Tibial nerve (tissue), 4 donors: ENCODE data around the gene SERP1.

Source experiments
- EP300 ChIP-seq, 2 donors: sonication (generic); formaldehyde crosslinking; IDR thresholded peaks; one replicate each; pipeline ENCODE4 v1.6.1; 2017; ENCODE audit warnings: antibody characterized with exemption in 2 of 2, mild to moderate bottlenecking in 1 of 2
- POLR2A ChIP-seq, 2 donors: fragments of 450-650 bp; IDR thresholded peaks; one replicate each; pipeline ENCODE4 v1.6.1; 2017; ENCODE audit warnings: antibody characterized with exemption in 2 of 2, mild to moderate bottlenecking in 2 of 2, moderate library complexity in 2 of 2
- TF ChIP-seq, protein P1 (sequence below), 5 experiments: fragments of 200-600 bp in 3 of 5; fragments of 450-650 bp in 2 of 5; sonication (generic) in 3 of 5; IDR thresholded peaks; one replicate each; pipeline ENCODE4 v1.5.1; 2016 to 2019; ENCODE audit warnings: antibody characterized with exemption in 5 of 5, mild to moderate bottlenecking in 3 of 5, moderate library complexity in 2 of 5

GRCh38 chr3:150545419-150546225 is 674 bp downstream of the SERP1 start:
- TF ChIP-seq, protein P1, sequence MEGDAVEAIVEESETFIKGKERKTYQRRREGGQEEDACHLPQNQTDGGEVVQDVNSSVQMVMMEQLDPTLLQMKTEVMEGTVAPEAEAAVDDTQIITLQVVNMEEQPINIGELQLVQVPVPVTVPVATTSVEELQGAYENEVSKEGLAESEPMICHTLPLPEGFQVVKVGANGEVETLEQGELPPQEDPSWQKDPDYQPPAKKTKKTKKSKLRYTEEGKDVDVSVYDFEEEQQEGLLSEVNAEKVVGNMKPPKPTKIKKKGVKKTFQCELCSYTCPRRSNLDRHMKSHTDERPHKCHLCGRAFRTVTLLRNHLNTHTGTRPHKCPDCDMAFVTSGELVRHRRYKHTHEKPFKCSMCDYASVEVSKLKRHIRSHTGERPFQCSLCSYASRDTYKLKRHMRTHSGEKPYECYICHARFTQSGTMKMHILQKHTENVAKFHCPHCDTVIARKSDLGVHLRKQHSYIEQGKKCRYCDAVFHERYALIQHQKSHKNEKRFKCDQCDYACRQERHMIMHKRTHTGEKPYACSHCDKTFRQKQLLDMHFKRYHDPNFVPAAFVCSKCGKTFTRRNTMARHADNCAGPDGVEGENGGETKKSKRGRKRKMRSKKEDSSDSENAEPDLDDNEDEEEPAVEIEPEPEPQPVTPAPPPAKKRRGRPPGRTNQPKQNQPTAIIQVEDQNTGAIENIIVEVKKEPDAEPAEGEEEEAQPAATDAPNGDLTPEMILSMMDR (IDR thresholded peaks at IDR 0.05): no peak
- TF ChIP-seq POLR2A (IDR thresholded peaks at IDR 0.05) (no peak), EP300 (IDR thresholded peaks at IDR 0.05) (no peak)
